Suprapubic skin (tissue), 3 donors: ENCODE results near the gene CTBP2.

Source experiments
- POLR2A ChIP-seq, 2 donors: fragments of 450-650 bp; IDR thresholded peaks; one replicate each; pipeline ENCODE4 v1.6.1; 2017; ENCODE audit warnings: antibody characterized with exemption in 2 of 2, mild to moderate bottlenecking in 2 of 2, moderate library complexity in 2 of 2
- TF ChIP-seq, protein P1 (sequence below), 2 donors: fragments of 200-600 bp in 1 of 2; fragments of 450-650 bp in 1 of 2; sonication (generic) in 1 of 2; IDR thresholded peaks; one replicate each; pipeline ENCODE4 v1.5.1; 2016 to 2019; ENCODE audit warnings: antibody characterized with exemption in 2 of 2, mild to moderate bottlenecking in 1 of 2, moderate library complexity in 1 of 2

DNA sequence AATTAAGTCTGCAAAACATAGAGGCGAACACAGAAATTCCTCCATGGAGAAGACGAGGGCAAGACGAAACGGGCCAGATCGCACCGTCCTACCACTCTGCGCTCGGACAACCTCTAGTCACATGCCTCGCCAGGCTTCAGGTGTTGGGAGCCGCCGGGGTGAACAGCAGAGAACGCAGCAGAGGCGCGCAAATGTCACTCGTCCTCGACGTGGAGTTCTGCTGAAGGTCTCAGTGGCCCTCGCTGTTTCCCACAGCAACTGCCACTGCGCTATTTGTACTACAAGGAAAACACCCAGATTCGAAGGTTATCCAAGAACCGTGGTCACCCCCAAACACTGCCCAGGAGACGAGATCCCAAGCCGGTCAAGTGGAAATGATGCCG is 9.2 kb downstream of the CTBP2 start:
- TF ChIP-seq, protein P1, sequence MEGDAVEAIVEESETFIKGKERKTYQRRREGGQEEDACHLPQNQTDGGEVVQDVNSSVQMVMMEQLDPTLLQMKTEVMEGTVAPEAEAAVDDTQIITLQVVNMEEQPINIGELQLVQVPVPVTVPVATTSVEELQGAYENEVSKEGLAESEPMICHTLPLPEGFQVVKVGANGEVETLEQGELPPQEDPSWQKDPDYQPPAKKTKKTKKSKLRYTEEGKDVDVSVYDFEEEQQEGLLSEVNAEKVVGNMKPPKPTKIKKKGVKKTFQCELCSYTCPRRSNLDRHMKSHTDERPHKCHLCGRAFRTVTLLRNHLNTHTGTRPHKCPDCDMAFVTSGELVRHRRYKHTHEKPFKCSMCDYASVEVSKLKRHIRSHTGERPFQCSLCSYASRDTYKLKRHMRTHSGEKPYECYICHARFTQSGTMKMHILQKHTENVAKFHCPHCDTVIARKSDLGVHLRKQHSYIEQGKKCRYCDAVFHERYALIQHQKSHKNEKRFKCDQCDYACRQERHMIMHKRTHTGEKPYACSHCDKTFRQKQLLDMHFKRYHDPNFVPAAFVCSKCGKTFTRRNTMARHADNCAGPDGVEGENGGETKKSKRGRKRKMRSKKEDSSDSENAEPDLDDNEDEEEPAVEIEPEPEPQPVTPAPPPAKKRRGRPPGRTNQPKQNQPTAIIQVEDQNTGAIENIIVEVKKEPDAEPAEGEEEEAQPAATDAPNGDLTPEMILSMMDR (IDR thresholded peaks at IDR 0.05): no peak
- no peak for TF ChIP-seq POLR2A (IDR thresholded peaks at IDR 0.05)
